Fibroblast of skin of left quadriceps (primary cell): ENCODE data around the gene ZDHHC12.

Experiments used
- DNase-seq, 2 experiments: peaks; one replicate each; pipeline ENCODE4 v3.0.0-alpha.2; 2013; ENCODE audit warnings: low read depth in 2 of 2

The ZDHHC12 gene

GRCh38 chr9:128723866-128724743, at the start of gene ZDHHC12:
Gene ZDHHC12 (minus strand): TSS chr9:128724127. CDS start chr9:128724093, 34 bp downstream.
- DNase-seq = peak; percentile 74 to 75

- DNase-seq = no peak
These were observed 49.1 kb upstream of the ZDHHC12 start for GRCh38 chr9:128773049-128773448.

DNA sequence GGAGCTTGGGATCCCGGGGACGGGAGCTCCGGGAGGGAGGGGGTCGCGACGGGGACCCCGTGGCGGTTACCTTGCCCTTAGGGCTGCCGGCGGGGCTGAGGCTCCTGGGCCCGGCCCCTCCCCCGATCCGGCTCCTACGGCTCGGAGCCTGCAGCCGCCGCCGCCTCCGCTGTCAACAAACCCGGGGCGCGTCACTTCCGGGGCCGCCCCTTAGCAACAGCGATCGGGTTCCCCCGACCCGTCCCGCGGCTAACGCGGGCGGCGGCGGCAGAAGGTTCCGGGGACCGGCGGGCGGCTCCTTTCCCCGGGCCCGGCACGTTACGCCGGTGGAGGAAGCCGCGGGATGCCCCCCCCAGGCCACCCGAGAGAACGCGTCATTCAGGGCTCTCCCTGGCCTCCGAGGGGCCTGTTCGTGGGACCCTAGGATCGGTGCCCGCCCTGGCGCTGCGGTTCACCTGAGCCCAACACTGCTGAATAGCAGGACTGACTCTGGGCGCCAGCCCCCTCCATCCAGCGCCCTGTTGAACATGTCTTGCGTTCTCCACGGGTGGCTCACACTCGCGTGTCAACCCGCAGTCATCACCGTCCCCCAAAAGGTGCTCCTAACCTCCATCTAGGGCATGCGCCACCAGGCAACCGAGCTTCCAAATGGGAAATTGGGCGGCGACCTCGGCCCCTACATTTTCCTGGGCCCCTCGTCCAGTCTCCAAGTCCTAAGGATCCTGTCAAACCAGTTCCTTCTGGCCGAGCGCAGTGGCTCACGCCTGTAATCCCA, 48.0 kb upstream of the ZDHHC12 start, which contains the start of gene ZER1:
TSS of gene ZER1 (minus strand) at position 183 of the 775 bp plus-strand sequence. CDS start 16,362 bp downstream, outside the sequence.
- peak; percentile 70 to 77 for DNase-seq

DNA sequence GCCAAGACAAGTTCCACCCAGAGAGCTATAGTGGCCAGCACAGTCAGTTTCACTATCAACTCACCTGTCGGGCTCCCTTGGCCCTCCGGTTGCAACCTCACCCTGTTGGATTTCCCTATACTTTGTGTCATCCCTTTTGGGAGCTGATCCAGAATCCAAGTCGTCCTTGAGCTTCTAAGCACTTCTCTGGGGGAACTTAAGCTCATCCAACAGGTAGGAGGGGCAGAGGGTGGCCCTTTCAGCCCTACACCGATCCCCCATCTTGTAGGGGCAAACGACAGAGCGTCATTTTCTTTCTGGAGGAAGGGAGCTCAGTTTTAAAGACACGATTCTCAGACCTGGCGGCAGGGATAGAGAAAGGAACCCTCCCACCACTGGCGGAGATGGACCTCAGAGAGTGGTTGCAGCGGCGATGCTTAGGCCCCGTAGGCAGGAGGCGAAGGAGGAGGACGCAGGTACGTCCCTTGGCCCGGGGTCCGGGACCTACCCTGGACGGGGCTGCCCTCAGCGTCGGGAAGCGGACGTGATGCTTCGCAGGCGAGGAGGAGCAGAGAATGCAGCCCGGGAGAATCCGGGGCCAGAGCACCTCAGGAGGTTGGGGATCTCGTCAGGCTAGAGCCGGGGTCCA, 47.3 kb upstream of the ZDHHC12 start:
- no peak for DNase-seq

DNA sequence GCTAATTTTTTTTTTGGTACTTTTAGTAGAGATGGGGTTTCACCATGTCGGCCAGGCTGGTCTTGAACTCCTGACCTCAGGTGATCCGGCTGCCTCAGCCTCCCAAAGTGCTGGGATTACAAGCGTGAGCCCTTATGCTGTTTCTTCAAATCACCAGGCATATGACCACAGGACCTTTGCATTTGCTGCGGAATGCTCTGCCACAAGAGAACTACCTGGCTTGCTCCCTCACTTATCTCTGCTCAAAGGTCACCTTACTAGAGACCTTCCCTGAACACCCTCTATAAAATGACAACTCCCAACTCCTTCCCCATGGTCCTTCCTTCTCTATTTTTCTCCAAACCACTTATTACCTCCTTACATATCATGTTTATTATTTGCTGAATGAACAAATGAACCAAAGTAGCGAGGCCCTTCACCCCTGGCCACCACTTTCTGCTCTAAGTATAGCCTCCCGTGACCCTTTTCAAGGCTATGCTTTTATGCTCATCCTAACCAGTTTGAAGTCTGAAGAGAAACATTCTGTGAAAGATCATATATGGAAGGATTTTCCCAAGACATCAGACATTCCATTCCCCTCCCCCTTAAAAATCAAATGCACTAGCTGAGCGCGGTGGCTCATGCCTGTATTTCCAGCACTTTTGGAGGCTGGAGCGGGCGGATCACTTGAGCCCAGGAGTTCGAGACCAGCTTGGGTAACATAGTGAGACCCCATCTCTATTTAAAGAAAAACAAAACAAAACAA, 46.5 kb upstream of the ZDHHC12 start:
- no peak for DNase-seq

GRCh38 chr9:128768606-128769005, 44.7 kb upstream of the ZDHHC12 start:
- no peak for DNase-seq

GRCh38 chr9:128765499-128765898, 41.6 kb upstream of the ZDHHC12 start:
- DNase-seq = no peak

GRCh38 chr9:128764361-128764760, 40.4 kb upstream of the ZDHHC12 start:
- no peak for DNase-seq

GRCh38 chr9:128762671-128763449, 38.9 kb upstream of the ZDHHC12 start:
- no peak for DNase-seq

DNA sequence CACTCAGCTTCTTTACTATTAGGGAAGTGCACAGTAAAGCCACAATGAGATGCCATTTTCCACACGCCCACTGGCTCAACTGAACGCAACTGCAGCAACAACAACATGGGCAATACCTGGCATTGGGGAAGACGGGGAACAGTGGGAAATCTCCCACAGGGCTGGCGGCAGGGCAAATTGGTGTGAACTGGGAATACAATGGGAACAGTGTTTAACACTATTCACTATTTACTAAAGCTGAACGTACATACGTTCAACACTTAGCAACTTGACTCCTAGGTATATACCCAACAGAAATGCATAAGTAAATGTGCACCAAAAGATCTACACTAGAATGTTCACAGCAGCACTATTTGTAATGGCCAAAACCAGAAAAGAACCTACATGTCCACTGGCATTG, 33.7 kb upstream of the ZDHHC12 start:
- no peak for DNase-seq

DNA sequence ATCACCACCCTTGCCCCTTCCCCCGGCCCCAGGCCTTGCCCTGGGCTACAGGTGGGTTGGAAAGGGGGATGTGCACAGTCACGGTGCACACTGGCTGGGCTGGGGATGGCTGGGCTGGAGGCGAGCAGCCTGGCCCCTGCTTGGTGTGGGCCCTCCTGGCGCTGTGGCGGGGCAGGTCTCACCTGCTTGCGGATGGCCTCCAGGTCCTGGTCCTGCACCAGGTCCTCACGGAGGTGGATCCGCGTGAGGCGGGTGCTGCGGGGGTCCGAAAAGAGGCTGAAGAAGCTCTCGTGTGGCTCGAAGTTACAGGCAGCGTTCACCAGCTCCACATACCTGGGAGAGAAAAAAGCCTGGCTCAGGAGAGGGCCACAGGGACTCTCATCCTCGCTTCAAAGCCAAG, 29.7 kb upstream of the ZDHHC12 start:
- DNase-seq = no peak

GRCh38 chr9:128750926-128751595, 27.1 kb upstream of the ZDHHC12 start:
- no peak for DNase-seq

- DNase-seq = no peak
These were observed 23.3 kb upstream of the ZDHHC12 start for GRCh38 chr9:128747241-128747640.

- no peak for DNase-seq
These were observed 19.5 kb upstream of the ZDHHC12 start for GRCh38 chr9:128743421-128743820.

GRCh38 chr9:128742401-128742800, 18.5 kb upstream of the ZDHHC12 start:
- DNase-seq = no peak

DNA sequence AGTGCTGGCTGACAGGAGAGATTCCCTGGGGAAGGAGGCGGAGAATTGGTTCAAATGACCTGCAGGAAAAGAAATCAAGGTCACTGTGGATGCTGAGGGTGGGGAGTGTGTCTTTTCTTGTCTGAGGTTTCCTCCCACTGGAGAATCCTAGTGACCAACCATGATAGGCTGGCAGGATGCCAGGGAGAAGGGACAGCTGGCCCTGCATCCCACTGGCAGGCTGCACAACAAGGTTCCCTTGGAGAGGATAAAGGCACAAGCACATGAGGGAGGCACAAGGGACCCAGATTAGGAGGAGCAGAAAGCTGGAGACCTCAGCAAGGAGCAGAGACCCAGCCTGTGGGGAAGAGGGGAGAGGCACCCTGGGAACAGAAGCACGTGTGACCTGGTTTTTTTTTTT, 11.4 kb upstream of the ZDHHC12 start:
- no peak for DNase-seq

DNA sequence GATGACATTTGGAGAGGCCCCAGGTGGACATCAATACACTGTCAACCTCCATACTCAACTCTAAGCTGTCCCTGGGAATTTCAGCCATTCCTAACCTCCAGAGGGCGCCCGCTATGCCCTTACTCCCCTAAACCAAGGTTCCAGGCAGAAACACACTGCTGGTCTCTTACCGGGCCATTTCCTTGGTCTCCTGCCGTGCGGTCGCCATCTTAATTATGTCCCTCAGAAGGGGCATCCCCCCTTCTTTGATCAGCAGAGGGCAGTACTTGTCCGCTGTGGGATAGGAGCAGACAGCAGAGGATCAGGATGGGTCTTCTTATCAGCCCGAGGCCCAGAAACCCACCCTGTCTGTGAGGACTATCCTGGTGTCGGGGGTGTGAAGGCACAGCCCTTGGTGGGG, 9.3 kb upstream of the ZDHHC12 start:
- peak; percentile 60 to 64 for DNase-seq

DNA sequence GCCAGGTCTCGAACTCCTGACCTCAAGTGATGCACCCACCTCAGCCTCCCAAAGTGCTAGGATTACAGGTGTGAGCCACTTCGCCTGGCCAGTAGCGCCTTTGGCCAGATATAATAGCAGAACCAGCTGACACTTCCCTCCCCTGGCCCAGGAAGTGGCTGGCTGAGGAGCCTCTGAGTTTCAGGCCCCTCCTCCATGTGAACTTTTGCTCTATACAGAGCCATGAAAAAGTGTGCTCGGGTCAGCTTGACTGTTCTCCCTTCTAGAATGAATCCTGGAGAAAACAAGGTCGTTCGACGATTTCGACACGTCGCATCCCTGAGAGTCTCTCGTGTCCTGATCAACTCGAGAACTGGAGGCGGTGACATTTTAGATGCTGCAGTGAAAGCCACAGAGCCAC, 8.6 kb upstream of the ZDHHC12 start:
- no peak for DNase-seq

GRCh38 chr9:128731691-128732090, 7.8 kb upstream of the ZDHHC12 start:
- no peak for DNase-seq

DNA sequence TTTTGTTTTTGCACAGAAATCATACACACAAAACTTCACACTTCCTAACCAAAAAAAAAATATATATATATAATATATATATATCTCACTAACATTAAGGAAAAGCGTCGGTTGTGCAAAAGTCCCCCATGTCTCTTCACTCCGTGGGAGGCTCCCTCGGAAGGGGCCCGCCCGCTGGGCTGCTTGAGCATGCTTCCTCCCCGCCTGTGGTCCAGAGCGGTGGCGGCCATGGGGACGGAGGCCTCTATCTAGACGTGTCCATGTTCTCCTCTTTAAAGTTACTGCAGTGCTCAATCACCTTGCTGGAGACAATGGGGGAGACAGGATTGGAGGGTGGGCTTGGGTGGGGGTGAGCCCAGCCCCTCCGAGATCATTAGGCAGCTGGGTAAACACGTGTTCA, 7.2 kb upstream of the ZDHHC12 start:
- DNase-seq = no peak
